Stimulated activated CD4-positive, alpha-beta T cell treated with anti-CD3 and anti-CD28 coated beads, Interleukin-1b, Interleukin-23, amount 100 ng/mL, for 48 hours (primary cell): ENCODE measurements around the gene GPR37L1.
"Not testable (repeated sequence)": the region's sequence is repeated elsewhere in the genome, so short reads cannot be mapped to it uniquely, and the experiment has no call there.

Experiments used
- DNase-seq: peaks from one replicate; pipeline ENCODE4 v3.0.0-alpha.2; 2020

GPR37L1 gene

DNA sequence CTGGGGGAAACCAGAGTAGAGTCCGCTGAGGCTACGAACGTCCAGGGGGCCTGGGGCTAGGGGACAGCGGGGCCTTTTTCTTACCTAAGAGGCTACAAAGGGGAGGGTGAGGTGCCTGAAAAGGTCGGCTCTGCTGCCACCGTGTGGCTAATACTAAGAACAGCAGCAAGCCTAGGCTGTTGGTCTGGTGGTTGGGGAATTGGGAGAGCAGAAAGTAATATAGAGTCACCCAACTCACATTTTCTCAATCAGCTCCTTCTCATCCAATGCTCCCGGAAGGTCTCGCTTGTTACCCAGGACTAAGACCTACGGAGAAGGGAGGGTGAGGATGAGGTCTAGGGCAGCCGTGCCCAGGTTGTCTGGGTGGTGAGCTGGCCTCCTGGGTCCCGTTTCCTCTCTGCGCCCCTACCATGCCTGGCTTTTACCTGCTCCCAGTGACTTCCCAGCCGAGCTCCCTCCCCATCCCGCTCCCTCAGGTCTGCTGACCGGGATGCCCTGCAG lies 12.6 kb downstream of the GPR37L1 start:
- DNase-seq, result peak; percentile 49

DNA sequence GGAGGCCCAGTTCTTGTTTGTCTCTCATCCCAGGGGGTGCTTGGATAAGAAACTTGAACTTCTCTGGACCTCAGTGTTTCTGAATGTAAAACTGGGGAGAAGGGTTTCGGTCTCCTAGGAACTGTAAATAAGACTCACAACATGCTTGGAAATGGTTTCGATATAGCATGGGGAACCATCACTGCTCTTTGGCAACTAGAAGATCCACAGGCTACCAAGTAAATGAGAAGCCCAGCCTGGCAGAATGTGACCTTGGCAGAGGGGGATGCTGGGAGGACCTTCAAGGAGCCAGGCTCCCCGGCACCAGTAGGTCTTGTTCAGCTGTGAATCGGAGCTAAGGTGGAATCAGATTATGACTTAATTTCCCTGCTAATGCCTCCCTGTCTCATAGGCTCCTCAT lies 18.1 kb downstream of the GPR37L1 start:
- DNase-seq, result no peak

- not testable (repeated sequence) for DNase-seq
Observed at GRCh38 chr1:202141468-202141867, 18.8 kb downstream of the GPR37L1 start.

- DNase-seq, result no peak
Observed at GRCh38 chr1:202143011-202143767, 20.5 kb downstream of the GPR37L1 start.

- DNase-seq, result no peak
Observed at GRCh38 chr1:202143768-202144401, 21.2 kb downstream of the GPR37L1 start.

DNA sequence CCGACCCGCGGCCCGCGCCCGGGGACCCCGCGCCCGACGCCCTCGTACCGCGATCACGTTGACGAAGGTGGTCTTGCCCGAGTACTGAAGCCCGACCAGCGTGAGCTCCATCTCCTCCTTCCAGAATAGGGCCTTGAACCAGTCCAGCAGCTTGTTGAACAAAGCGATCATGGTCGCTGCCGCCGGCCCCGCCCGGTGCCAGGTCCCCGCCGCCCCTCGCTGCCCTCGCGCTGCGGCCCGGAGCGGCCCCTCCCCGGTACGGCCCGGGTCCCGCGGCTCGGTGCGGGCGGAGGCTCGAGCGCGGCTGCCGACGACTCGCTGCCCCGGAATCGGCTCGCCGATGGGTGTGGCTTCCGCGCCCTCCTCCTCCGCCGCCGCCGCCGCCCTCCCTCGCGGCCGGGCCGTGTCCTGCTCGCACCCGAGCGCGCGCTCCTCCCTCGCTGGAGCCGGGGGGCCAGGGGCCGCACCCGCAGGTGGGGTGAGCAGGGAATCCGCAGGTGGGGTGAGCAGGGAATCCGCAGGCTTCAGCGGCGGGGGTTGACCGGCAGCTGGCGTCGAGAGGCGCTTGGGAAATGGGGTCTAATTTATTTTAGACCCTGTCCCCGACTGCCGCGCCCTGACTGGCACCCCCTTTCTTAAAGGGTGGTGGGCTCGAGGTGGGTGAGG lies 21.8 kb downstream of the GPR37L1 start, which contains the start of gene ARL8A:
TSS of gene ARL8A (minus strand) at position 336 of the 666 bp plus-strand sequence. CDS start at position 171, 165 bp downstream.
- peak; percentile 66 for DNase-seq

DNA sequence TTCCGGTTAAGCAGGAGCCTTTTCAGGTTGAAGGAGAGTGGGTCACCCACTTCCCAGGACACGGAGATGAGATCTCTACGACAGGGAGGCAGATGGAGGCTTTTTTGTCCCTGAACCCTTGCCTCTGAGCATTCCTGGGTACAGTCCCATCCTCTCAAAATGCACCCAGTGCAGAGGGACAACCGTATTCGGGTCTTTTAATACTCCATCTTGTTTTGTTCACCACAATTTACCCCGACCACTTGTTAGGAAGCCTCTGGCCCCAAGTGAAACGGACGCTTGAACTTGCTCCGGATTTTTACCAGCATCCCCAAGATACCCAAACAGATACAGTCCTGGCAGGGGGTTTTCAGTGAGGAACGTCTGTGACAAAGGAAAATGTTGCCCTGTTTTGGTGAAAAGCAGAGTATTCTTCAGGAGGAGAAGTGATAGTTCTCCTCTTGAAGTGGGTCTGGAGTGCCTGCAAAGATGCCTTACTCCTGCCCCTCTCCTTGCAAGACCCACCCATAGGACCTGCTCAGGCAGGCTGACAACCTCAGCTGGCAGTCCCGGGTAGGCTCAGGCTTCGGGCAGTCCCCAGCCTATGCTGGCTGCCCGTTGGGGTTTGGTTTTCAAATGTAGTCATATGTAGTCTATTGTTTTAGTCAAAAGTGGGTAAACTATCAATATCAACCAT lies 22.5 kb downstream of the GPR37L1 start:
- DNase-seq, result peak; percentile 58

GRCh38 chr1:202145744-202146140 lies 23.0 kb downstream of the GPR37L1 start:
- not testable (repeated sequence) for DNase-seq

DNA sequence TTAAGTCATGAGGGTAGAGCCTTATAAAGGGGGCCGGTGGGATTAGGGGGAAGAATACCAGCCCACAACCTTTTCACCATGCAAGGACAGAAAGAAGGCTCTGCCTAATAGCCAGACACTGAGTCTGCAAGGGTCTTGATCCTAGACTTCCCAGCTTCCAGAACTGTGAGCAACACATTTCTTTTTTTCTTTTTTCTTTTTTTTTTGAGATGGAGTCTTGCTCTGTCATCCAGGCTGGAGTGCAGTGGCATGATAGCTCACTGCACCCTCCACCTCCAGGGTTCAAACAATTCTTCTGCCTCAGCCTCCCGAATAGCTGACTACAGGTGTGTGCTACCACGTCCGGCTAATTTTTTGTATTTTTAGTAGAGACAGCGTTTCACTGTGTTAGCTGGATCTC lies 23.6 kb downstream of the GPR37L1 start:
- DNase-seq, result no peak

DNA sequence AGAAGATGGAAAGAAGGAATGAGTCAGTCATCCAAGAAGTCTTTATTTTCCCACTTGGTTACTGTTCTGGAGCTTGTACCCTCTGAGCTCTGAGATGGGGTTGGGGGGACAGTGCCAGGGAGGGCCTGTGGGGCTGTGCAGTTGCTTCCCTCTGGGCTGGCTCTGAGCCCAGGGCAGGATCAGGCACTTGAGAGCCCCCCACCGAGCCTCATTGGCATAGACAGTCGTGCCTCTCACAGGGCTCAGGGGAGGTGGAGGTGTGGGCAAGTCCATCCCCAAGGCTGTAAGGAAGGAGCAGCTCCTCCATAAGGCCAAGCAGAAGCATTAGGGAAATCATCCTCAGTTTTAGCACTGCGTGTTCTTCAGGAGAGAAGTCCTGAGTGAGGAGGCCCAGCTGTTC lies 24.3 kb downstream of the GPR37L1 start:
- no peak for DNase-seq

DNA sequence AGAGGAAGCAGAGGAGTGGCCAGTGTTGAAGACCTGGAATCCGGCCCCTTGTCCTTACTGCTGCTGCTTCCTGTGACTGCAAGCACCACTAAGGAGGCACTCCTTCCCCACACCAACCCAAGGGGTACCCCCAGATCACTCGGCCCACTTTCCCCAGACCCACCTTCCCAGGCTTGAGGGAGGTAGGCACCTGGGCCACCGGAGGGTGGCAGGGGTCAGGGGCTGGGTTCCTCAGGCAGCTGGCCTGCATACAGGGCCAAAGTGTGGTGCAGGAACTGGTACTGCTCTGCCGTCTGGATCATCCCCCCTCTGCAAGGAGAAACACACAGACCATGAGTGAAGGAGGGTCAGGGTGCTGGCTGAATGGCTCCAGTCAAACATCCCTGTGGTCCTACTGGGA lies 25.7 kb downstream of the GPR37L1 start:
- no peak for DNase-seq

GRCh38 chr1:202149566-202149965 lies 26.8 kb downstream of the GPR37L1 start:
- DNase-seq, result no peak

DNA sequence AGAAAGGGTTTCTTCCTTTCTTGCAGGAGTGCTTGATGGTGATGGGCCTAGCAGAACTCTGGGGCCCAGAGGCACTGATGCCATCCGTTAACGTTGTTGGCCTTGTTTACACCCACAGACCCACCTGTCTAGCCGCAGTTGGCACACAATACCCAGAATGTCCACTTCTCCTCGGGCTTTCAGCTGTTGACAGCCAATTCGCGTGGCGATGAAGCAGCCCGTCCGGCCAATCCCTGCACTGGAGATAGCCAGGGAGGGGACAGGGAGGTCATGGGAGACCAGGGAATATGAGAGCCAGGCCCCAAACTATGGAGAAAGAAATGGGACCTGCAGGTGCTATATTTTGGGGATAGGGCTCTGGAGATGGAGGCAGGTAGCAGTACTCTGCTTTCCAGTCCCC lies 27.5 kb downstream of the GPR37L1 start:
- no peak for DNase-seq

DNA sequence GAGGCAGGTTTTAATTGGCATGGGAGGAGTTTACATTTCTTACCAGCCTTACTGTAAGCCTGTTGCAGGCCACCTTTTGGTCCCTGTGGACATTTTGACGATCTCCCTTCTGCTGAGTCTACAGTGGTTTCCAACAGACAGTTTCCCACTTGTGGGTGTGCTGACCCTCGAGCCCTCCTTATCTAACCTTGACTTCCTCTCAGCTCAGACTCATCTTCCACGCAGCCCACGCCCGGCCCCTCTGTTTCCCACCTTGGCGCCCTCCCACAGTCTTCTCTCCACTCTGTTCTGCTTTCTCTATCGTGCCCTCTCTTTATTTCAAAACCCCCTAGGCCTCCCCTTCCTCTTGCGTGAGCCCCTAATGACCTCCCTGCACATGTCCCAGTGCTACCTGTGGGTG lies 27.9 kb downstream of the GPR37L1 start:
- no peak for DNase-seq

- no peak for DNase-seq
Observed at GRCh38 chr1:202151045-202151444, 28.3 kb downstream of the GPR37L1 start.

DNA sequence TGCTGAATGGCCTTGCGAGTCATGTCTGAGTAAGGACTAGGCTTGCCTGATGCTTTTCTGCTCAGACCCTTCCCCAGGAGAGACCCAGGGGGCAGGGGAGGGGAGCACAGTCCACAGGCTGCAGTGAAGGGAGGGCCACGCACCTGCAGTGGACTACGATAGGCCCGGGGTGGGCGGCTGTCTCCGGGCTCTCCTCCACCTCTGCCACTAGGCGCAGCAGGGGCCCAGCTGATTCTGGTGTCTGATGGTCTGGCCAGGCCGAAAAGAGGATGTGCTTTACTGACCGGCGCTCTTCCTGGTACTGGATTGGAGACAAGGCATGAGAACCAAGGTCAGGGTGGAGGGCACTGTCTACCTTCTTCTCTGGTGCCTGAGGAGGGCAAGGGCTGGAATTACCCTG lies 29.7 kb downstream of the GPR37L1 start:
- DNase-seq, result no peak

DNA sequence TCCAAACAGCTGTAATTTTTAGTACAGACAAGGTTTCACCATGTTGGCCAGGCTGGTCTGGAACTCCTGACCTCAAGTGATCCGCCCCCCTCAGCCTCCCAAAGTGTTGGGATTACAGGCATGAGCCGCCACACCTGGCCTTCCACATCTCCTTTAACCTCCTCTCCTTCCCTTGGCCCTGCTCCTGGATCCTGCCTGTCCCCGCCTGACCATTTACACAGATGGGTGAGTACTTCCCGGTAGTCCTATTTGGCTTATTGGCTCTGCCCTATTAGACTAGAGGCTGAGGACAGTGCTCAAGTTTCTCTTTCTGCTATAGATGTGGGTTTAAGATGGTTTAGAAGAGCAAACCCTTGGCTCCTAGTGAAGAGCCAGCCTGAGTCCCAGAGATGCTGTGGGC lies 30.6 kb downstream of the GPR37L1 start:
- DNase-seq, result no peak

- DNase-seq, result no peak
Observed at GRCh38 chr1:202154148-202154765, 31.5 kb downstream of the GPR37L1 start.

GRCh38 chr1:202154766-202155477 lies 32.2 kb downstream of the GPR37L1 start:
- DNase-seq, result no peak

DNA sequence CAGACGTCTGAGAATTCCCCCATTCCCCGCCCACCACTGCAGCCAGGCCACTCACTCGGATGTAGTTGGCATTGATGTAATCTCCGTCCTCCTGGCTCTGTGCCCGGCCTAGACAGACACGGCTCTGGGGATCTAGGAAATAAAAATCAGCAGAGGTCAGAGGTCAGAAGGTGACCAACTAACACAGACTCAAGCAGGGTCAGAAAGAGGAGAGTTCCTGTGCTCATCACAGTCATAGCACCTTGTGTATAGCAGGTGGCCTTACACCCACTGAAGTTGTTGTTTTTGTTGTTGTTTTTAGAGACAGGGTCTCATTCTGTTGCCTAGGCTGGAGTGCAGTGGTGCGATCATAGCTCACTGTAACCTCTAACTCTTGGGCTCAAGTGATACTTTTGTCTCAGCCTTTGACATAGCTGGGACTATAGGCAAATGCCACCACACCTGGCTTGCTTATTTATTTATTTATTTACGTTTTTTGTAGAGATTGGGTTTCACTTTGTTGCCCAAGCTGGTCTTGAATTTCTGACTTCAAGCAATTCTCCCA lies 32.8 kb downstream of the GPR37L1 start:
- no peak for DNase-seq

DNA sequence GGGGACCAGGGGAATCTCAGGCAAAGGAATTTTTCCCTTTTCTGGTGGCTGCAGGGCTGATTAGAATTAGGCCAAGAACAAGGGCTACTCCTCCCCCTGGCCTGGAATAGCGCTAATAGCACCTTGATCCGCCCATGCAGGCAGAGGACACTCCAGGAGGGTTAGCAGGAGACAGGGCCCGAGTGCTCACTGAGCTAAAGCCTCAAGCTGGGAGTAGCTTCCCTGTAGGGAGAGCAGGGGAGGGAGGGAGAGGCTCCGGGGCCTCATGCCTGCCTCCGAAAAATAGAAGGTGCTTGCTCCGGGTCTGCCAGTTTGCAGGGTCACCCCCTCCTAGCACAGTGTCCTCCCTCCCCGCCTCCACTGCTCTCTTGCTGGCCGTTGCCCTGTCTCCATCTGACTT lies 33.9 kb downstream of the GPR37L1 start:
- DNase-seq, result no peak

DNA sequence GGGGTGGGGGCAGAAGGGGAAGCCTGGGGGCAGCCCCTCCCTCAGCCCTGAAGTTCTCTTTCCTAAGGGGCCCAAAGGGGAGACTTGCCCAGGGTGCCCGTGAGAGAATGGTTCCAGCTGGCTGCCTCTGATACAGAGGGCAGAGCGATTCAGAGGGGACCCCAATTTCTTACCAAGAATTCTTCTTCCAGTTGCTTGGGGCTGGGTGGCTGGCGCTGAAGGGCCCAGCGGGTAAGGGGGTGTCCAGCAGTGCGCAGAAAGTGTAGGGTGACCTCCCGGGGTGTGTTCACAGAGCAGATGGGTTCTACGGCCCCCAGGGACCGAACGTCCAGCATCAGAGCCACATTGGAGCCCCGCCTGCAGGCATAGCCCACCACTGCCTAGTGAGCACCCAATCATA lies 35.2 kb downstream of the GPR37L1 start:
- no peak for DNase-seq
